Keratinocyte (primary cell): ENCODE results near the gene CBX8. TPM values are rescaled to one million over a fixed set of nuclear protein-coding genes. Genes with fewer than 3 reads are reported as not detected.

ENCODE experiments used
- DNase-seq: peaks from one replicate; pipeline ENCODE4 v3.0.0-alpha.2; 2011; ENCODE audit warnings: low read depth, missing footprints, low spot score
- FAIRE-seq: peaks from 2 replicates; lab custom pipeline; 2011; peaks lifted over from hg19 to GRCh38; lab: Jason Lieb, UNC
- H2AFZ ChIP-seq: 2 replicates; pipeline ENCODE4 v1.6.0; 2012; ENCODE audit warnings: low read length, control low read depth, inconsistent platforms; ENCODE audit not compliant: control insufficient read depth
- H3K27ac ChIP-seq: 2 replicates; pipeline ENCODE4 v1.5.1; 2011; ENCODE audit warnings: low read length; ENCODE audit not compliant: control insufficient read depth, insufficient read depth
- H3K27me3 ChIP-seq: 3 replicates; pipeline ENCODE4 v1.6.0; 2011; ENCODE audit warnings: low read length; ENCODE audit not compliant: control insufficient read depth, insufficient read depth; ENCODE audit errors: extremely low read depth
- H3K36me3 ChIP-seq, 2 experiments: 2 replicates in 1 of 2; 3 replicates in 1 of 2; pipeline ENCODE4 v1.5.1; 2011; ENCODE audit warnings: low read length in 2 of 2, mild to moderate bottlenecking in 1 of 2; ENCODE audit not compliant: control insufficient read depth in 2 of 2, insufficient read depth in 2 of 2; ENCODE audit errors: extremely low read depth in 1 of 2
- H3K4me1 ChIP-seq: 3 replicates; pipeline ENCODE4 v1.5.1; 2011; ENCODE audit warnings: low read length; ENCODE audit not compliant: control insufficient read depth, insufficient read depth; ENCODE audit errors: extremely low read depth
- H3K4me2 ChIP-seq: 3 replicates; pipeline ENCODE4 v1.6.0; 2011; ENCODE audit warnings: low read depth, low read length; ENCODE audit not compliant: control insufficient read depth, insufficient read depth; ENCODE audit errors: extremely low read depth
- H3K4me3 ChIP-seq, 3 experiments: fragments of 200-600 bp in 1 of 3; sonication (generic) in 1 of 3; 2 replicates in 2 of 3; 3 replicates in 1 of 3; pipeline ENCODE4 v1.5.1; 2011 to 2016; ENCODE audit warnings: low read length in 3 of 3, mild to moderate bottlenecking in 3 of 3, control low read depth in 2 of 3, inconsistent platforms in 1 of 3, low read depth in 1 of 3, mixed read lengths in 1 of 3, mixed run types in 1 of 3, moderate library complexity in 1 of 3; ENCODE audit not compliant: control insufficient read depth in 2 of 3, insufficient read depth in 2 of 3; ENCODE audit errors: extremely low read depth in 1 of 3
- H3K79me2 ChIP-seq: 2 replicates; pipeline ENCODE4 v1.6.0; 2012; ENCODE audit warnings: low read length; ENCODE audit not compliant: control insufficient read depth, insufficient read depth
- H3K9ac ChIP-seq: 3 replicates; pipeline ENCODE4 v1.6.0; 2011; ENCODE audit warnings: low read length; ENCODE audit not compliant: control insufficient read depth, insufficient read depth; ENCODE audit errors: extremely low read depth
- H3K9me1 ChIP-seq: 3 replicates; pipeline ENCODE4 v1.6.0; 2011; ENCODE audit warnings: low read length; ENCODE audit not compliant: control insufficient read depth, insufficient read depth; ENCODE audit errors: extremely low read depth
- H3K9me3 ChIP-seq: 2 replicates; pipeline ENCODE4 v1.5.1; 2012; ENCODE audit warnings: low read depth, low read length; ENCODE audit not compliant: control insufficient read depth
- H4K20me1 ChIP-seq: 3 replicates; pipeline ENCODE4 v1.6.0; 2011; ENCODE audit warnings: low read length; ENCODE audit not compliant: control insufficient read depth, insufficient read depth; ENCODE audit errors: extremely low read depth
- EZH2 ChIP-seq: IDR thresholded peaks from one replicate; pipeline ENCODE4 v1.6.1; 2012; ENCODE audit warnings: inconsistent platforms, mild to moderate bottlenecking, low read length, moderate library complexity
- dilution Hi-C: fragments of 300-500 bp; cut with MboI; formaldehyde crosslinking; loops from one replicate; pipeline ENCODE4 v1.7.0; 2020; ENCODE audit warnings: low sequenced_read_pairs; ENCODE audit not compliant: extremely low pct_ligation_motif_present
- polyA plus RNA-seq, 5 experiments: library from polyadenylated mRNA; depleted of rRNA in 3 of 5; stranded (reverse) in 3 of 5; stranded (forward) in 1 of 5; unstranded in 1 of 5; fragments of >200 nt; gene quantifications; 1 replicate in 1 of 5; 2 replicates in 3 of 5; 3 replicates in 1 of 5; pipeline versions ENCODE4 v1.2.1 to v1.2.3, GENCODE V29; 2011 to 2012; ENCODE audit warnings: missing spikeins in 2 of 5, low read depth in 1 of 5, low replicate concordance in 1 of 5
- TF ChIP-seq, protein P1 (sequence below), 3 experiments: IDR thresholded peaks in 1 of 3; conservative IDR thresholded peaks in 1 of 3; optimal IDR thresholded peaks in 1 of 3; 2 replicates in 2 of 3; 3 replicates in 1 of 3; pipeline versions ENCODE3 to v1.5.1; 2011; ENCODE audit warnings: low read length in 3 of 3, mild to moderate bottlenecking in 3 of 3, moderate library complexity in 2 of 3, control low read depth in 1 of 3, inconsistent platforms in 1 of 3; ENCODE audit not compliant: insufficient read depth in 2 of 3; ENCODE audit errors: extremely low read depth in 1 of 3

The CBX8 gene
- polyA plus RNA-seq, 1 donor (not counting 4 experiments of a cell fraction or from before 2014, with no cell fraction given): 0.49 TPM

DNA sequence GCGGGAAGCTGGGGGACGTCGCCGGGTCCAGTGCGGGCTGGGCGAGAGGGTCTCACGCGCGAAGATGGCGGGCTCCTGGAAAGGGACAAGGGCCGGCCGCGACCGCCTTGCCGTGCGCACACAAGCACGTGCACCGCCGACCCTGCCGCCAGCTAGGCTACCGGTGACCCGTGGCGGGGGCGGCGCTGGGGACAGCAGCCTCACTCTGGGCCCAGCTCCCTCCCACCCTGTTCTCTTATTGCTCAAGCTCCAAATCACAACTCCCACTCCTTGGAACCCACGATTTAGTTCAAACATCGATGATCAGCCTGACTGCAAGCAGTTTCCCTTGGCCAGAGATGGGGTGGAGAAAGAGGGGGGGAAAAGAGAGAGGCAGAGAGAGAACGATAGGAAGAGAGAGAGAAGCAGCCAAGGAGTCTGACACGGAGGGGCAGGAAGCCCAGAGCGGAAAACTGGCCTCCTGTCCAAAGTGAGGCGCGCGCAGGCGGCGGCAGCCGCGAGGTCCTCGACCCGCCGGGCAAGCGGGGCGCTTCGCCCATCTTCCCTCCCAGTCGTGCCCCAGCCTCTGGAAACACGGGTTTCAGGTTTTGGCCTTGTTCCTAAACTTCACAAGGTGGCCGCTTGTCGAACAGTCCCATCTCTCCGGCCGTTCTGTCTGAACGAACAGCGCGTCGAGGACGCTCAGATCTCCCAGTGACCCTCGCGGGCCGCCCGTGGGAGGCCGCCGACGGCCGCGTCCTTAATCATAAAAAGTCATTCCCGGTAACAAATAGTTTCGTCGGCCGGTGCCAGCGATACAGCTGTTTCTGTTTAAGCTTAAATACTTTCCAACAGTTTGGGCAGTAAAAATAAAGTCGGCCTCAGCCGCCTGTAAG lies 1.7 kb upstream of the CBX8 start:
- no peaks in the 10 kb centered on the region for H4K20me1 ChIP-seq
- no peak overlapping the region for H2AFZ ChIP-seq
- H3K27me3 ChIP-seq: peaks cover 63% of the 10 kb centered on the region
- DNase-seq (no peak), FAIRE-seq (no peak)
- no peaks in the 10 kb centered on the region for H3K9me3 ChIP-seq
- no peak overlapping the region for H3K27ac ChIP-seq
- no peaks in the 10 kb centered on the region for H3K9me1 ChIP-seq
- no peak overlapping the region for H3K9ac ChIP-seq
- dilution Hi-C loops: no loop called here
- peaks cover 6 to 8% of the 10 kb centered on the region in 2 experiments for H3K36me3 ChIP-seq
- peaks cover 37% of the 10 kb centered on the region for H3K4me1 ChIP-seq
- H3K4me3 ChIP-seq: peak overlapping the region in 1 of 3 experiments; percentile 19
- H3K79me2 ChIP-seq: no peaks in the 10 kb centered on the region
- TF ChIP-seq EZH2: peak; percentile 100
- TF ChIP-seq, protein P1, sequence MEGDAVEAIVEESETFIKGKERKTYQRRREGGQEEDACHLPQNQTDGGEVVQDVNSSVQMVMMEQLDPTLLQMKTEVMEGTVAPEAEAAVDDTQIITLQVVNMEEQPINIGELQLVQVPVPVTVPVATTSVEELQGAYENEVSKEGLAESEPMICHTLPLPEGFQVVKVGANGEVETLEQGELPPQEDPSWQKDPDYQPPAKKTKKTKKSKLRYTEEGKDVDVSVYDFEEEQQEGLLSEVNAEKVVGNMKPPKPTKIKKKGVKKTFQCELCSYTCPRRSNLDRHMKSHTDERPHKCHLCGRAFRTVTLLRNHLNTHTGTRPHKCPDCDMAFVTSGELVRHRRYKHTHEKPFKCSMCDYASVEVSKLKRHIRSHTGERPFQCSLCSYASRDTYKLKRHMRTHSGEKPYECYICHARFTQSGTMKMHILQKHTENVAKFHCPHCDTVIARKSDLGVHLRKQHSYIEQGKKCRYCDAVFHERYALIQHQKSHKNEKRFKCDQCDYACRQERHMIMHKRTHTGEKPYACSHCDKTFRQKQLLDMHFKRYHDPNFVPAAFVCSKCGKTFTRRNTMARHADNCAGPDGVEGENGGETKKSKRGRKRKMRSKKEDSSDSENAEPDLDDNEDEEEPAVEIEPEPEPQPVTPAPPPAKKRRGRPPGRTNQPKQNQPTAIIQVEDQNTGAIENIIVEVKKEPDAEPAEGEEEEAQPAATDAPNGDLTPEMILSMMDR (optimal IDR thresholded peaks at IDR 0.05 in 1 of 3, IDR thresholded peaks at IDR 0.05 in 1 of 3, conservative IDR thresholded peaks at IDR 0.05 in 1 of 3; ENCODE audit: extremely low read depth in 1 of 3, insufficient read depth in 2 of 3, low read length in 3 of 3): no peak
- peak overlapping the region; percentile 48 for H3K4me2 ChIP-seq

DNA sequence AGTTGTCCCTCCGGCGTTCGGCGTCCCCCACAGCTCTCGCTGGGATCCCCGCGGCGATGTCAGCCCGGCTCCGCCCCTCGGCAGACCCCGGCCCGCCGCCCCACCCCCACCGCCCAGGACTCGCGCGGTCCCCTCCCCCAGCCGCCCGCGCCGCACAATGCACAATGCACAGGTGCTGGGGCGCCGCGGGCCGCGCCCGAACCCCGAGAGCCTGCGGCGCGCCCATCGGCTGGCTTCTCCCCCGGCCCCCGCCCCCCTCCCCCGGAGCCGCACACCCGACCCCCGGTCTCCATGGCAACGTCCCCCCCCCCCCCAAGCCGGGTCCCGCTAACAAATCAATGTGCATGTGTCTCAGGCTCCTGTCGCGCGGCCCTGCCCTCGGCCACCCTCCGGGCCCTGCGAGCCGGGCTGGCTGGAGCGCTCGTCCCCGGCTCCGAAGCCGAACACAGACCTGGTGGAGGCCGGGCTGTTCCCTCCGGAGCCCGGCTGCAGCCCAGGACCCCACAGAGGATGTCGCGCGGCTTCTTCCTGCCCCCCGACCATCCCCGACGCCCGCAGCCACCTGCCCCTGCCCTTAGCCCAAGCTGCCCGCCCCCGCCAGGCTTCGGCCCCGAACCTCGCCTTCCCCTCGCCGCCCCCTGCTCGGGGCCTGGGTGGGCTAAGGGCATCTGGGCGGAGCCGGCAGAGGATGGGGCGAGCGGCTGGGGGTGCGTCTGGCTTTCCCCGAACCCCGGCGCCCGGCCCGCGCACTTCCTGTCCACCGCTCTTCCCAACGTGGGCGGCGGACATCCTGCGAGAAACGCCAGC lies 818 bp upstream of the CBX8 start:
- peak overlapping the region; percentile 48 for H3K4me2 ChIP-seq
- H3K9ac ChIP-seq: peak overlapping the region; percentile 78
- DNase-seq: no peak
- H4K20me1 ChIP-seq: no peaks in the 10 kb centered on the region
- peaks cover 40% of the 10 kb centered on the region for H3K4me1 ChIP-seq
- H3K79me2 ChIP-seq: no peaks in the 10 kb centered on the region
- H3K9me3 ChIP-seq: no peaks in the 10 kb centered on the region
- H3K9me1 ChIP-seq: no peaks in the 10 kb centered on the region
- dilution Hi-C loops: no loop called here
- peak overlapping the region; percentile 42 to 82 (median 42) for H3K4me3 ChIP-seq
- H3K27ac ChIP-seq: no peak overlapping the region
- TF ChIP-seq, protein P1 (optimal IDR thresholded peaks at IDR 0.05 in 1 of 3, IDR thresholded peaks at IDR 0.05 in 1 of 3, conservative IDR thresholded peaks at IDR 0.05 in 1 of 3; ENCODE audit: extremely low read depth in 1 of 3, insufficient read depth in 2 of 3, low read length in 3 of 3): no peak
- TF ChIP-seq EZH2: no peak
- H2AFZ ChIP-seq: no peak overlapping the region
- H3K27me3 ChIP-seq: peaks cover 63% of the 10 kb centered on the region
- peaks cover 6 to 8% of the 10 kb centered on the region in 2 experiments for H3K36me3 ChIP-seq
- FAIRE-seq: no peak
